ENCODE data around the gene ZNF683.

Gene ZNF683

GRCh38 chr1:26362331-26362730 is 10.2 kb downstream of the ZNF683 start:
- TF ChIP-seq CTCF (conservative IDR thresholded peaks at IDR 0.05; ENCODE audit: low read length), result no peak
- TF ChIP-seq EZH2phosphoT487 (IDR thresholded peaks at IDR 0.05; ENCODE audit: borderline replicate concordance), result no peak
- peaks cover 31% of the 10 kb centered on the region for H3K4me1 ChIP-seq (ENCODE audit: insufficient read depth, low read length, poor library complexity, severe bottlenecking)
- H3K4me2 ChIP-seq (ENCODE audit: low read depth, low read length, poor library complexity, severe bottlenecking), result no peak overlapping the region
- H4K20me1 ChIP-seq (ENCODE audit: insufficient read depth, low read length, poor library complexity, severe bottlenecking), result no peaks in the 10 kb centered on the region
- H3K36me3 ChIP-seq (ENCODE audit: insufficient read depth, low read length), result no peaks in the 10 kb centered on the region
- no peak overlapping the region for H2AFZ ChIP-seq (ENCODE audit: low read length)
- H3K79me2 ChIP-seq (ENCODE audit: insufficient read depth, low read length), result peaks cover 2% of the 10 kb centered on the region; the same call in 1 of the 2 replicates
- no peaks in the 10 kb centered on the region for H3F3A ChIP-seq (ENCODE audit: low read depth)
- H3K27me3 ChIP-seq (ENCODE audit: insufficient read depth, low read length, poor library complexity, severe bottlenecking), result no peaks in the 10 kb centered on the region
- no peaks in the 10 kb centered on the region for H3K9me2 ChIP-seq (replicated peaks; ENCODE audit: low read depth, low read length)
- H3K9me3 ChIP-seq (ENCODE audit: insufficient read depth, low read depth, low read length), result no peaks in the 10 kb centered on the region
- no peak overlapping the region for H3K4me3 ChIP-seq (ENCODE audit: low read length, poor library complexity, severe bottlenecking)
- H3K9ac ChIP-seq (ENCODE audit: low read depth, low read length, poor library complexity, severe bottlenecking), result no peak overlapping the region

GRCh38 chr1:26361605-26362122 is 10.9 kb downstream of the ZNF683 start:
- H4K20me1 ChIP-seq (ENCODE audit: insufficient read depth, low read length, poor library complexity, severe bottlenecking), result no peaks in the 10 kb centered on the region
- H3K4me1 ChIP-seq (ENCODE audit: insufficient read depth, low read length, poor library complexity, severe bottlenecking), result peaks cover 29% of the 10 kb centered on the region
- no peak overlapping the region for H3K4me3 ChIP-seq (ENCODE audit: low read length, poor library complexity, severe bottlenecking)
- no peak overlapping the region for H2AFZ ChIP-seq (ENCODE audit: low read length)
- no peak overlapping the region for H3K4me2 ChIP-seq (ENCODE audit: low read depth, low read length, poor library complexity, severe bottlenecking)
- no peaks in the 10 kb centered on the region for H3K36me3 ChIP-seq (ENCODE audit: insufficient read depth, low read length)
- no peaks in the 10 kb centered on the region for H3F3A ChIP-seq (ENCODE audit: low read depth)
- peak; percentile 43 for TF ChIP-seq CTCF (conservative IDR thresholded peaks at IDR 0.05; ENCODE audit: low read length)
- TF ChIP-seq EZH2phosphoT487 (IDR thresholded peaks at IDR 0.05; ENCODE audit: borderline replicate concordance), result no peak
- H3K9me3 ChIP-seq (ENCODE audit: insufficient read depth, low read depth, low read length), result no peaks in the 10 kb centered on the region
- H3K27me3 ChIP-seq (ENCODE audit: insufficient read depth, low read length, poor library complexity, severe bottlenecking), result no peaks in the 10 kb centered on the region
- no peak overlapping the region for H3K9ac ChIP-seq (ENCODE audit: low read depth, low read length, poor library complexity, severe bottlenecking)
- no peaks in the 10 kb centered on the region for H3K79me2 ChIP-seq (ENCODE audit: insufficient read depth, low read length)
- H3K9me2 ChIP-seq (replicated peaks; ENCODE audit: low read depth, low read length), result no peaks in the 10 kb centered on the region

GRCh38 chr1:26360807-26361604 is 11.5 kb downstream of the ZNF683 start:
- Histone ChIP-seq H3K4me3 (ENCODE audit: low read length, poor library complexity, severe bottlenecking) (no peak overlapping the region), H2AFZ (ENCODE audit: low read length) (no peak overlapping the region), H3F3A (ENCODE audit: low read depth) (no peaks in the 10 kb centered on the region), H3K9ac (ENCODE audit: low read depth, low read length, poor library complexity, severe bottlenecking) (no peak overlapping the region), H3K36me3 (ENCODE audit: insufficient read depth, low read length) (no peaks in the 10 kb centered on the region), H3K4me1 (ENCODE audit: insufficient read depth, low read length, poor library complexity, severe bottlenecking) (peaks cover 29% of the 10 kb centered on the region), H3K9me3 (ENCODE audit: insufficient read depth, low read depth, low read length) (no peaks in the 10 kb centered on the region), H3K27me3 (ENCODE audit: insufficient read depth, low read length, poor library complexity, severe bottlenecking) (no peaks in the 10 kb centered on the region), H3K79me2 (ENCODE audit: insufficient read depth, low read length) (no peaks in the 10 kb centered on the region), H3K4me2 (ENCODE audit: low read depth, low read length, poor library complexity, severe bottlenecking) (no peak overlapping the region), H4K20me1 (ENCODE audit: insufficient read depth, low read length, poor library complexity, severe bottlenecking) (no peaks in the 10 kb centered on the region), H3K9me2 (replicated peaks; ENCODE audit: low read depth, low read length) (no peaks in the 10 kb centered on the region)
- TF ChIP-seq EZH2phosphoT487 (IDR thresholded peaks at IDR 0.05; ENCODE audit: borderline replicate concordance), result no peak
- TF ChIP-seq CTCF (conservative IDR thresholded peaks at IDR 0.05; ENCODE audit: low read length), result no peak
